OCI-LY7 (cell line): ENCODE data around the gene CUX1.

ENCODE experiments used
- EZH2phosphoT487 ChIP-seq: fragments of 200-600 bp; sonication (generic); IDR thresholded peaks from 2 replicates; pipeline ENCODE4 v1.6.1; 2018; ENCODE audit warnings: low read depth, borderline replicate concordance, mild to moderate bottlenecking, mixed run types, antibody characterized with exemption, low read length, moderate library complexity, mixed read lengths
- TF ChIP-seq, protein P1 (sequence below): fragments of 200-600 bp; sonication (generic); conservative IDR thresholded peaks from 2 replicates; pipeline ENCODE4 v1.5.1; 2014; ENCODE audit warnings: mild to moderate bottlenecking, antibody characterized with exemption, low read length, moderate library complexity, mixed read lengths

DNA sequence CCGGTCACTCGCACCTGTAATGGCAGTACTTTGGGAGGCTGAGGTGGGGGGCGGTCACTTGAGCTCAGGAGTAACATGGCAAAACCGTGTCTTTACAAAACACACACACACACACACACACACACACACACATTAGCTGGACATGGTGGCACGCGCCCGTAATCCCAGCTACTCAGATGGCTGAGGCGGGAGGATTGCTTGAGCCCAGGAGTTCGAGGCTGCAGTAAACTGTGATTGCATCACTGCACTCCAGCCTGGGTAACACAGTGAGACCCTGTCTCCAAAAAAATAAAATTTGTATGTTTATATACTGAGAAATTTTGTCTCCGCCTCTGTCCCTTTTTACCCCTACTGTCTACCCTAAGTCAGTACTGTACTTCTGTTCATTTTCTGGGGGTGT is 86.6 kb downstream of the CUX1 start:
- TF ChIP-seq, protein P1, sequence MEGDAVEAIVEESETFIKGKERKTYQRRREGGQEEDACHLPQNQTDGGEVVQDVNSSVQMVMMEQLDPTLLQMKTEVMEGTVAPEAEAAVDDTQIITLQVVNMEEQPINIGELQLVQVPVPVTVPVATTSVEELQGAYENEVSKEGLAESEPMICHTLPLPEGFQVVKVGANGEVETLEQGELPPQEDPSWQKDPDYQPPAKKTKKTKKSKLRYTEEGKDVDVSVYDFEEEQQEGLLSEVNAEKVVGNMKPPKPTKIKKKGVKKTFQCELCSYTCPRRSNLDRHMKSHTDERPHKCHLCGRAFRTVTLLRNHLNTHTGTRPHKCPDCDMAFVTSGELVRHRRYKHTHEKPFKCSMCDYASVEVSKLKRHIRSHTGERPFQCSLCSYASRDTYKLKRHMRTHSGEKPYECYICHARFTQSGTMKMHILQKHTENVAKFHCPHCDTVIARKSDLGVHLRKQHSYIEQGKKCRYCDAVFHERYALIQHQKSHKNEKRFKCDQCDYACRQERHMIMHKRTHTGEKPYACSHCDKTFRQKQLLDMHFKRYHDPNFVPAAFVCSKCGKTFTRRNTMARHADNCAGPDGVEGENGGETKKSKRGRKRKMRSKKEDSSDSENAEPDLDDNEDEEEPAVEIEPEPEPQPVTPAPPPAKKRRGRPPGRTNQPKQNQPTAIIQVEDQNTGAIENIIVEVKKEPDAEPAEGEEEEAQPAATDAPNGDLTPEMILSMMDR = no peak
- TF ChIP-seq EZH2phosphoT487 = no peak
